IMR-90 (cell line): ENCODE measurements around the gene DRAP1. TPM values are rescaled to one million over a fixed set of nuclear protein-coding genes. Genes with fewer than 3 reads are reported as not detected.

Experiments used
- ATAC-seq: fragments of 200-7000 bp; cut with Tn5 transposase; 2 replicates; pipeline ENCODE4 v1.9.1; 2020; ENCODE audit warnings: low read depth, mild to moderate bottlenecking, moderate library complexity
- BruUV-seq: library from RNA; stranded (reverse); fragments of 400-500 nt; replicated peaks from 2 replicates; lab custom pipeline; 2021; lab: Mats Ljungman, UMichigan
- CTCF ChIA-PET: fragments of 300-600 bp; formaldehyde crosslinking; extraction: SDS; loops from one replicate; lab custom pipeline; 2021; ENCODE audit warnings: antibody characterized with exemption; lab: Yijun Ruan, JAX
- POLR2A ChIA-PET: fragments of 300-600 bp; sonication (Branson Sonifier 250); formaldehyde crosslinking; loops from one replicate; lab custom pipeline; 2022; ENCODE audit warnings: antibody characterized with exemption; ENCODE audit not compliant: unreplicated experiment; lab: Charles Lee
- DNase-seq: peaks from one replicate; pipeline ENCODE4 v3.0.0; 2013
- H2AFZ ChIP-seq: replicated peaks from 2 replicates; pipeline ENCODE3; 2013; ENCODE audit warnings: low read length, mild to moderate bottlenecking; ENCODE audit not compliant: poor library complexity
- H2AK5ac ChIP-seq: 2 replicates; pipeline ENCODE4 v1.6.1; 2013; ENCODE audit warnings: low read depth, low read length, inconsistent platforms
- H2AK9ac ChIP-seq: replicated peaks from 2 replicates; pipeline ENCODE3; 2013; ENCODE audit warnings: mild to moderate bottlenecking, low read depth, low read length, moderate library complexity; ENCODE audit not compliant: poor library complexity
- H2BK120ac ChIP-seq: 2 replicates; pipeline ENCODE4 v1.6.1; 2013; ENCODE audit warnings: low read depth, low read length, inconsistent platforms
- H2BK15ac ChIP-seq: 3 replicates; pipeline ENCODE4 v1.6.1; 2013; ENCODE audit warnings: low read depth, low read length, inconsistent platforms
- H2BK20ac ChIP-seq: 2 replicates; pipeline ENCODE4 v1.6.1; 2013; ENCODE audit warnings: low read depth, mild to moderate bottlenecking, inconsistent platforms, low read length, moderate library complexity
- H2BK5ac ChIP-seq: 2 replicates; pipeline ENCODE4 v1.6.1; 2013; ENCODE audit warnings: mild to moderate bottlenecking, low read depth, low read length, inconsistent platforms; ENCODE audit not compliant: poor library complexity, severe bottlenecking
- H3K14ac ChIP-seq: replicated peaks from 2 replicates; pipeline ENCODE4 v1.6.1; 2013; ENCODE audit warnings: low read depth, low read length, inconsistent platforms
- H3K18ac ChIP-seq: 2 replicates; pipeline ENCODE4 v1.6.1; 2013; ENCODE audit warnings: low read depth, low read length, control low read depth
- H3K23ac ChIP-seq: 2 replicates; pipeline ENCODE4 v1.6.1; 2013; ENCODE audit warnings: low read depth, low read length, inconsistent platforms
- H3K27ac ChIP-seq: 2 replicates; pipeline ENCODE4 v1.5.1; 2013; ENCODE audit warnings: mild to moderate bottlenecking, control low read depth, low read length; ENCODE audit not compliant: insufficient read depth
- H3K27me3 ChIP-seq: 2 replicates; pipeline ENCODE4 v1.6.1; 2013; ENCODE audit warnings: low read length; ENCODE audit not compliant: control insufficient read depth, insufficient read depth
- H3K36me3 ChIP-seq: 2 replicates; pipeline ENCODE4 v1.6.1; 2013; ENCODE audit warnings: low read length, mixed read lengths; ENCODE audit not compliant: control insufficient read depth, insufficient read depth
- H3K4ac ChIP-seq: 2 replicates; pipeline ENCODE4 v1.6.1; 2013; ENCODE audit warnings: low read depth, low read length, inconsistent platforms
- H3K4me1 ChIP-seq: 2 replicates; pipeline ENCODE4 v1.6.1; 2013; ENCODE audit warnings: low read length, mixed read lengths; ENCODE audit not compliant: control insufficient read depth, insufficient read depth
- H3K4me2 ChIP-seq: 2 replicates; pipeline ENCODE4 v1.6.1; 2013; ENCODE audit warnings: low read depth, mild to moderate bottlenecking, control low read depth, low read length, moderate library complexity
- H3K4me3 ChIP-seq: 2 replicates; pipeline ENCODE4 v1.5.1; 2013; ENCODE audit warnings: low read depth, mild to moderate bottlenecking, control low read depth, low read length, moderate library complexity; ENCODE audit not compliant: insufficient read depth
- H3K56ac ChIP-seq: 2 replicates; pipeline ENCODE4 v1.6.1; 2013; ENCODE audit warnings: low read length, inconsistent platforms; ENCODE audit not compliant: insufficient read depth; ENCODE audit errors: extremely low read depth
- H3K79me1 ChIP-seq, 2 experiments: 2 replicates each; pipeline ENCODE4 v1.6.1; 2013; ENCODE audit warnings: low read length in 2 of 2, inconsistent platforms in 1 of 2, low read depth in 1 of 2
- H3K9ac ChIP-seq: 2 replicates; pipeline ENCODE4 v1.6.1; 2013; ENCODE audit warnings: low read depth, low read length, control low read depth
- H3K9me1 ChIP-seq: 2 replicates; pipeline ENCODE4 v1.6.1; 2013; ENCODE audit warnings: low read length, inconsistent platforms; ENCODE audit not compliant: insufficient read depth
- H3K9me3 ChIP-seq: 2 replicates; pipeline ENCODE4 v1.6.1; 2013; ENCODE audit warnings: low read length; ENCODE audit not compliant: control insufficient read depth, insufficient read depth
- H4K20me1 ChIP-seq: 2 replicates; pipeline ENCODE4 v1.6.1; 2013; ENCODE audit warnings: low read length, inconsistent platforms; ENCODE audit not compliant: insufficient read depth
- H4K5ac ChIP-seq: 2 replicates; pipeline ENCODE4 v1.6.1; 2013; ENCODE audit warnings: mild to moderate bottlenecking, low read depth, low read length, control low read depth
- H4K8ac ChIP-seq, 2 experiments: 2 replicates each; pipeline ENCODE4 v1.6.1; 2013; ENCODE audit warnings: low read depth in 2 of 2, low read length in 2 of 2, control low read depth in 1 of 2, inconsistent platforms in 1 of 2
- H4K91ac ChIP-seq: 2 replicates; pipeline ENCODE4 v1.6.1; 2013; ENCODE audit warnings: low read depth, low read length, inconsistent platforms; ENCODE audit not compliant: insufficient read depth
- BHLHE40 ChIP-seq: fragments of 150-350 bp; IDR thresholded peaks from 2 replicates; pipeline ENCODE4 v1.6.1; 2016; ENCODE audit warnings: mild to moderate bottlenecking, low read depth, low read length
- CTCF ChIP-seq: conservative IDR thresholded peaks from 2 replicates; pipeline ENCODE4 v1.5.1; 2012; ENCODE audit warnings: mild to moderate bottlenecking, low read depth, low read length, improper control_type of control experiment
- ELK1 ChIP-seq: fragments of 150-350 bp; IDR thresholded peaks from 2 replicates; pipeline ENCODE4 v1.6.1; 2016; ENCODE audit warnings: low read depth, mild to moderate bottlenecking, low read length, moderate library complexity, borderline replicate concordance
- FOS ChIP-seq: fragments of 150-350 bp; IDR thresholded peaks from 2 replicates; pipeline ENCODE4 v1.6.1; 2016; ENCODE audit warnings: low read depth, low read length
- MAZ ChIP-seq: IDR thresholded peaks from 2 replicates; pipeline ENCODE4 v1.6.1; 2012; ENCODE audit warnings: low read depth, mild to moderate bottlenecking, low read length, improper control_type of control experiment, moderate library complexity, borderline replicate concordance
- POLR2A ChIP-seq: IDR thresholded peaks from 2 replicates; pipeline ENCODE4 v1.6.1; 2012; ENCODE audit warnings: mild to moderate bottlenecking, low read depth, low read length
- RAD21 ChIP-seq: IDR thresholded peaks from 2 replicates; pipeline ENCODE4 v1.6.1; 2012; ENCODE audit warnings: low read length, improper control_type of control experiment
- RFX5 ChIP-seq: IDR thresholded peaks from 2 replicates; pipeline ENCODE4 v1.8.0; 2012; ENCODE audit warnings: low read depth, mild to moderate bottlenecking, low read length, moderate library complexity
- SMC3 ChIP-seq: fragments of 150-350 bp; IDR thresholded peaks from 2 replicates; pipeline ENCODE4 v1.6.1; 2016; ENCODE audit warnings: low read depth, mild to moderate bottlenecking, antibody characterized with exemption, low read length, moderate library complexity
- WGBS, 2 experiments: methylation state at CpG; one replicate each; pipeline versions ENCODE4 v1.1.5 to v1.1.7; 2013; ENCODE audit warnings: missing lambda C conversion rate in 2 of 2; ENCODE audit not compliant: insufficient read length in 1 of 2; ENCODE audit errors: extremely low coverage in 2 of 2; 5-methylcytosine and 5-hydroxymethylcytosine counted together
- dilution Hi-C: fragments of 300-500 bp; cut with HindIII; formaldehyde crosslinking; loops from one replicate; pipeline ENCODE4 v1.14.3; 2018; ENCODE audit warnings: low sequenced_read_pairs; ENCODE audit not compliant: unreplicated experiment
- in situ Hi-C: fragments of 300-500 bp; cut with MboI; formaldehyde crosslinking; loops from 3 replicates; pipeline ENCODE4 v1.14.3; 2019; ENCODE audit warnings: low sequenced_read_pairs, inconsistent platforms, mixed read lengths
- intact Hi-C: fragments of 100-400 bp; cut with micrococcal nuclease; formaldehyde crosslinking; loops from 2 replicates; pipeline ENCODE4 v1.10.0; 2022
- polyA plus RNA-seq, 3 experiments: library from polyadenylated mRNA; depleted of rRNA; stranded (reverse); fragments of >200 nt; gene quantifications; 2 replicates each; pipeline ENCODE4 v1.2.3, GENCODE V29; 2012; ENCODE audit warnings: low replicate concordance in 1 of 3
- total RNA-seq: library from RNA; depleted of rRNA; stranded (reverse); fragments of >200 nt; gene quantifications from 2 replicates; pipeline ENCODE4 v1.2.3, GENCODE V29; 2012

DRAP1 gene
- total and polyA plus RNA-seq, 2 of the 4 experiments (the other 2 are of a cell fraction): 237 to 344 TPM

GRCh38 chr11:65891219-65892136, 27.7 kb upstream of the DRAP1 start:
- no peaks in the 10 kb centered on the region for H3K27me3 ChIP-seq
- peak overlapping the region; percentile 77 for H3K56ac ChIP-seq
- no peak overlapping the region for H2BK20ac ChIP-seq
- ATAC-seq (no peak), DNase-seq (no peak)
- H4K20me1 ChIP-seq: peaks cover 69% of the 10 kb centered on the region
- 0 out of 2 replicates have a peak, but pooled peaks cover 4% of the 10 kb centered on the region for H3K9me1 ChIP-seq
- H4K8ac ChIP-seq: peak overlapping the region in 1 of 2 experiments; percentile 33; a peak in 2 of 4 replicates
- TF ChIP-seq FOS (no peak), POLR2A (peak; percentile 50), BHLHE40 (no peak), SMC3 (no peak), RAD21 (0 out of 2 replicates have a peak, but pooled peaks have one; percentile 3), MAZ (0 out of 2 replicates have a peak, but pooled peaks have one; percentile 7), CTCF (peak; percentile 30; the same call in 1 of the 2 replicates), ELK1 (no peak), RFX5 (no peak)
- in situ Hi-C loops (loop anchor here (5.0 kb wide), 1 partner anchor 71 kb away; the partner anchor contains the start of gene SART1), dilution Hi-C loops (no loop called here), intact Hi-C loops (no loop called here)
- no peaks in the 10 kb centered on the region for H3K9me3 ChIP-seq
- peaks cover 0 to 39% of the 10 kb centered on the region in 2 experiments for H3K79me1 ChIP-seq
- H3K4me3 ChIP-seq: peak overlapping the region; percentile 63
- WGBS, 2 experiments: 1% methylated on average over 38 of the region's 57 CpGs; no CpG with 5 or more reads in 1 of the 2 experiments
- peak overlapping the region; percentile 55 for H3K4ac ChIP-seq
- peak overlapping the region; percentile 3; the same call in 1 of the 3 replicates for H2BK15ac ChIP-seq
- H3K18ac ChIP-seq: peak overlapping the region; percentile 5; the same call in 1 of the 2 replicates
- peak overlapping the region; percentile 83 for H2AK9ac ChIP-seq
- peak overlapping the region; percentile 84 for H3K4me2 ChIP-seq
- H3K4me1 ChIP-seq: peaks cover 32% of the 10 kb centered on the region
- CTCF ChIA-PET: interaction anchor here (1.0 to 2.0 kb wide), 2 partner anchors 23 to 25 kb away, joined by 3 to 9 read pairs; no protein-coding TSS in a partner anchor
- POLR2A ChIA-PET: interaction anchor here (0.7 to 4.4 kb wide), 7 partner anchors 10 to 71 kb away, joined by 3 to 20 read pairs (median 6); partner anchors contain the start of gene MUS81
- peak overlapping the region; percentile 40; the same call in 1 of the 2 replicates for H2AK5ac ChIP-seq
- peak overlapping the region; percentile 17; the same call in 1 of the 2 replicates for H2BK120ac ChIP-seq
- no TSS peak for BruUV-seq
- no peak overlapping the region; the same call in 1 of the 2 replicates for H4K91ac ChIP-seq
- peak overlapping the region; percentile 71 for H3K14ac ChIP-seq
- peak overlapping the region; percentile 93 for H3K27ac ChIP-seq
- H2BK5ac ChIP-seq: peak overlapping the region; percentile 84
- peak overlapping the region; percentile 88 for H3K9ac ChIP-seq
- H2AFZ ChIP-seq: peak overlapping the region; percentile 67
- H3K23ac ChIP-seq: peak overlapping the region; percentile 77
- H3K36me3 ChIP-seq: peaks cover 40% of the 10 kb centered on the region
- H4K5ac ChIP-seq: peak overlapping the region; percentile 5; the same call in 1 of the 2 replicates
